H9 (cell line): ENCODE results near the gene SSTR5. TPM values are rescaled to one million over a fixed set of nuclear protein-coding genes. Genes with fewer than 3 reads are reported as not detected.

Experiments
- DNase-seq: peaks from one replicate; pipeline ENCODE4 v3.0.0-alpha.2; 2017
- H2AFZ ChIP-seq: one replicate; pipeline ENCODE4 v1.6.1; 2013; ENCODE audit warnings: mild to moderate bottlenecking, low read length, control low read depth, moderate library complexity
- H2AK5ac ChIP-seq: 2 replicates; pipeline ENCODE4 v1.6.1; 2013; ENCODE audit warnings: low read length, control low read depth, mixed read lengths; ENCODE audit not compliant: insufficient read length
- H2BK120ac ChIP-seq: one replicate; pipeline ENCODE4 v1.6.1; 2013; ENCODE audit warnings: low read depth, mild to moderate bottlenecking, low read length, control low read depth, inconsistent platforms; ENCODE audit not compliant: poor library complexity, severe bottlenecking
- H2BK12ac ChIP-seq: 2 replicates; pipeline ENCODE4 v1.6.1; 2013; ENCODE audit warnings: low read length, control low read depth, mixed read lengths, low read depth; ENCODE audit not compliant: insufficient read length
- H2BK15ac ChIP-seq: 2 replicates; pipeline ENCODE4 v1.6.1; 2013; ENCODE audit warnings: low read depth, low read length, control low read depth
- H2BK20ac ChIP-seq: one replicate; pipeline ENCODE4 v1.6.1; 2013; ENCODE audit warnings: low read depth, mild to moderate bottlenecking, low read length, control low read depth, inconsistent platforms; ENCODE audit not compliant: poor library complexity, severe bottlenecking
- H2BK5ac ChIP-seq: 2 replicates; pipeline ENCODE4 v1.6.1; 2013; ENCODE audit warnings: low read length, control low read depth, mixed read lengths; ENCODE audit not compliant: insufficient read length
- H3K14ac ChIP-seq: 2 replicates; pipeline ENCODE4 v1.6.1; 2013; ENCODE audit warnings: low read length, control low read depth; ENCODE audit not compliant: insufficient read depth
- H3K18ac ChIP-seq: 2 replicates; pipeline ENCODE4 v1.6.1; 2013; ENCODE audit warnings: low read depth, mild to moderate bottlenecking, mixed read lengths, low read length, control low read depth; ENCODE audit not compliant: insufficient read length
- H3K23ac ChIP-seq: 2 replicates; pipeline ENCODE4 v1.6.1; 2013; ENCODE audit warnings: low read length, control low read depth, mixed read lengths, low read depth; ENCODE audit not compliant: insufficient read length
- H3K23me2 ChIP-seq: 2 replicates; pipeline ENCODE4 v1.6.1; 2013; ENCODE audit warnings: low read depth, mild to moderate bottlenecking, mixed read lengths, low read length, control low read depth; ENCODE audit not compliant: insufficient read length, poor library complexity, severe bottlenecking
- H3K27ac ChIP-seq: 2 replicates; pipeline ENCODE4 v1.5.1; 2013; ENCODE audit warnings: low read length, control low read depth, mixed read lengths, low read depth; ENCODE audit not compliant: insufficient read length
- H3K27me3 ChIP-seq: 2 replicates; pipeline ENCODE4 v1.6.1; 2013; ENCODE audit warnings: low read length, control low read depth, inconsistent platforms; ENCODE audit not compliant: insufficient read depth
- H3K4ac ChIP-seq: 2 replicates; pipeline ENCODE4 v1.6.1; 2013; ENCODE audit warnings: low read depth, mild to moderate bottlenecking, control low read depth, inconsistent platforms, low read length, moderate library complexity
- H3K4me1 ChIP-seq: 2 replicates; pipeline ENCODE4 v1.6.1; 2013; ENCODE audit warnings: low read length, control low read depth, inconsistent platforms; ENCODE audit not compliant: insufficient read depth
- H3K4me2 ChIP-seq: 2 replicates; pipeline ENCODE4 v1.6.1; 2013; ENCODE audit warnings: low read length, control low read depth, mixed read lengths; ENCODE audit not compliant: insufficient read length, insufficient read depth
- H3K56ac ChIP-seq: 2 replicates; pipeline ENCODE4 v1.6.1; 2013; ENCODE audit warnings: low read depth, mild to moderate bottlenecking, mixed read lengths, low read length, control low read depth; ENCODE audit not compliant: insufficient read length
- H3K79me1 ChIP-seq: 2 replicates; pipeline ENCODE4 v1.6.1; 2013; ENCODE audit warnings: low read depth, mild to moderate bottlenecking, moderate library complexity, low read length, control low read depth, inconsistent platforms; ENCODE audit not compliant: insufficient read depth, poor library complexity, severe bottlenecking
- H3K79me2 ChIP-seq: 2 replicates; pipeline ENCODE4 v1.6.1; 2013; ENCODE audit warnings: low read length, control low read depth, inconsistent platforms; ENCODE audit not compliant: insufficient read depth
- H3K9ac ChIP-seq: 2 replicates; pipeline ENCODE4 v1.6.1; 2013; ENCODE audit warnings: low read length, control low read depth, mixed read lengths; ENCODE audit not compliant: insufficient read length; ENCODE audit errors: extremely low read depth
- H3K9me3 ChIP-seq: one replicate; pipeline ENCODE4 v1.6.1; 2013; ENCODE audit warnings: low read depth, low read length, inconsistent platforms; ENCODE audit not compliant: control insufficient read depth
- H3T11ph ChIP-seq: one replicate; pipeline ENCODE4 v1.6.1; 2013; ENCODE audit warnings: mild to moderate bottlenecking, low read length, control low read depth, inconsistent platforms
- H4K20me1 ChIP-seq: one replicate; pipeline ENCODE4 v1.6.1; 2013; ENCODE audit not compliant: control insufficient read depth, insufficient read length, insufficient read depth
- H4K5ac ChIP-seq: 2 replicates; pipeline ENCODE4 v1.6.1; 2013; ENCODE audit warnings: low read depth, mild to moderate bottlenecking, mixed read lengths, low read length, control low read depth; ENCODE audit not compliant: insufficient read length
- H4K8ac ChIP-seq: replicated peaks from 2 replicates; pipeline ENCODE4 v1.6.1; 2013; ENCODE audit warnings: low read length, control low read depth, mixed read lengths, low read depth; ENCODE audit not compliant: insufficient read length
- H4K91ac ChIP-seq: 2 replicates; pipeline ENCODE4 v1.6.1; 2013; ENCODE audit warnings: low read depth, mild to moderate bottlenecking, moderate library complexity, mixed read lengths, low read length, control low read depth; ENCODE audit not compliant: insufficient read length
- H3K27ac Mint-ChIP-seq, 3 experiments: 2 replicates in 2 of 3; 3 replicates in 1 of 3; pipeline ENCODE4 v1.8.0; 2020 to 2021; ENCODE audit warnings: mixed read lengths in 3 of 3, mild to moderate bottlenecking in 1 of 3, moderate library complexity in 1 of 3
- H3K27me3 Mint-ChIP-seq: 2 replicates; pipeline ENCODE4 v1.8.0; 2021; ENCODE audit warnings: low read depth, mild to moderate bottlenecking, moderate library complexity, mixed read lengths
- H3K36me3 Mint-ChIP-seq, 3 experiments: 2 replicates in 2 of 3; 3 replicates in 1 of 3; pipeline ENCODE4 v1.8.0; 2020 to 2021; ENCODE audit warnings: low read depth in 3 of 3, mixed read lengths in 3 of 3; ENCODE audit not compliant: insufficient read depth in 1 of 3
- H3K4me1 Mint-ChIP-seq, 2 experiments: 2 replicates each; pipeline ENCODE4 v1.8.0; 2020; ENCODE audit warnings: mixed read lengths in 2 of 2
- H3K4me3 Mint-ChIP-seq, 2 experiments: 2 replicates in 1 of 2; 3 replicates in 1 of 2; pipeline ENCODE4 v1.8.0; 2020 to 2021; ENCODE audit warnings: mild to moderate bottlenecking in 2 of 2, mixed read lengths in 2 of 2, moderate library complexity in 1 of 2
- H3K9me3 Mint-ChIP-seq, 2 experiments: 2 replicates in 1 of 2; 3 replicates in 1 of 2; pipeline ENCODE4 v1.8.0; 2020; ENCODE audit warnings: mild to moderate bottlenecking in 2 of 2, mixed read lengths in 2 of 2, moderate library complexity in 1 of 2
- CTCF ChIP-seq: fragments of 200-600 bp; sonication (generic); conservative IDR thresholded peaks from 3 replicates; pipeline ENCODE4 v1.8.0; 2021; ENCODE audit warnings: antibody characterized with exemption, mild to moderate bottlenecking
- WGBS: extraction: QIAGEN DNeasy Blood & Tissue Kit; methylation state at CpG from one replicate; pipeline ENCODE4 v1.1.7; 2013; ENCODE audit warnings: missing lambda C conversion rate, low lambda C conversion rate, mixed read lengths; ENCODE audit not compliant: insufficient read length; ENCODE audit errors: extremely low coverage; 5-methylcytosine and 5-hydroxymethylcytosine counted together
- total RNA-seq: library from RNA; stranded (reverse); gene quantifications from 2 replicates; pipeline ENCODE4 v1.2.1, GENCODE V29; 2021

SSTR5 gene
- total RNA-seq, 1 experiment from 2014 or later: 0.22 TPM

- Histone ChIP-seq H3K23me2 (peaks cover 2% of the 10 kb centered on the region), H2BK20ac (no peak overlapping the region), H2BK5ac (no peak overlapping the region), H4K8ac (no peak overlapping the region), H4K5ac (no peak overlapping the region), H3K27ac (no peak overlapping the region), H3K14ac (no peak overlapping the region; the same call in 1 of the 2 replicates), H4K20me1 (no peaks in the 10 kb centered on the region), H3K56ac (no peak overlapping the region), H3K4me1 (no peaks in the 10 kb centered on the region), H4K91ac (no peak overlapping the region), H2AFZ (no peak overlapping the region), H2BK12ac (no peak overlapping the region), H2BK120ac (no peak overlapping the region), H3K79me1 (no peaks in the 10 kb centered on the region), H3K9me3 (no peaks in the 10 kb centered on the region), H2AK5ac (no peak overlapping the region), H3K27me3 (no peaks in the 10 kb centered on the region), H3K18ac (no peak overlapping the region), H3T11ph (no peak overlapping the region), H3K4me2 (no peak overlapping the region), H3K9ac (no peak overlapping the region), H3K4ac (no peak overlapping the region), H2BK15ac (no peak overlapping the region), H3K79me2 (no peaks in the 10 kb centered on the region), H3K23ac (no peak overlapping the region)
- Mint-ChIP-seq H3K4me1 (peaks cover 0 to 7% of the 10 kb centered on the region in 2 experiments; a peak in 1 of 4 replicates), H3K27me3 (peaks cover 2% of the 10 kb centered on the region; the same call in 1 of the 2 replicates), H3K36me3 (no peaks in the 10 kb centered on the region), H3K4me3 (no peak overlapping the region), H3K9me3 (no peaks in the 10 kb centered on the region), H3K27ac (no peak overlapping the region; a peak in 1 of 7 replicates)
- no peak for DNase-seq
- WGBS: no CpG with 5 or more reads among the region's 30 CpGs
- no peak for TF ChIP-seq CTCF
Observed at GRCh38 chr16:1121601-1122397, 49.3 kb downstream of the SSTR5 start.
